ENCODE data around the gene SECISBP2.
"Not testable (repeated sequence)": the region's sequence is repeated elsewhere in the genome, so short reads cannot be mapped to it uniquely, and the experiment has no call there.

Gene SECISBP2

GRCh38 chr9:89365532-89365912, 47.2 kb downstream of the SECISBP2 start:
- no peak for DNase-seq

GRCh38 chr9:89366711-89367110, 48.4 kb downstream of the SECISBP2 start:
- no peak for DNase-seq

GRCh38 chr9:89367281-89367680, 49.0 kb downstream of the SECISBP2 start:
- no peak for DNase-seq

GRCh38 chr9:89367726-89368437, 49.6 kb downstream of the SECISBP2 start:
- DNase-seq, result no peak

GRCh38 chr9:89368550-89368949, 50.2 kb downstream of the SECISBP2 start:
- no peak for DNase-seq

GRCh38 chr9:89368978-89369377, 50.7 kb downstream of the SECISBP2 start:
- DNase-seq, result no peak

- no peak for DNase-seq
Observed at GRCh38 chr9:89370593-89370992, 52.3 kb downstream of the SECISBP2 start.

GRCh38 chr9:89371791-89372190, 53.5 kb downstream of the SECISBP2 start:
- DNase-seq, result not testable (repeated sequence)

- no peak for DNase-seq
Observed at GRCh38 chr9:89372230-89372816, 54.0 kb downstream of the SECISBP2 start.

- no peak for DNase-seq
Observed at GRCh38 chr9:89372979-89373378, 54.7 kb downstream of the SECISBP2 start.

GRCh38 chr9:89374176-89374575, 55.9 kb downstream of the SECISBP2 start:
- DNase-seq, result no peak

GRCh38 chr9:89375191-89375760, 57.0 kb downstream of the SECISBP2 start:
- DNase-seq, result no peak

GRCh38 chr9:89376286-89376685, 58.0 kb downstream of the SECISBP2 start:
- DNase-seq, result no peak

GRCh38 chr9:89376741-89377351, 58.5 kb downstream of the SECISBP2 start:
- no peak for DNase-seq

- no peak for DNase-seq
Observed at GRCh38 chr9:89377411-89377810, 59.1 kb downstream of the SECISBP2 start.

- no peak for DNase-seq
Observed at GRCh38 chr9:89378541-89378940, 60.2 kb downstream of the SECISBP2 start.

- no peak for DNase-seq
Observed at GRCh38 chr9:89379031-89379430, 60.7 kb downstream of the SECISBP2 start.

GRCh38 chr9:89379508-89380115, 61.3 kb downstream of the SECISBP2 start:
- DNase-seq, result no peak

- no peak for DNase-seq
Observed at GRCh38 chr9:89380437-89381307, 62.4 kb downstream of the SECISBP2 start.

GRCh38 chr9:89381308-89381609, 63.0 kb downstream of the SECISBP2 start:
- no peak for DNase-seq

- DNase-seq, result no peak
Observed at GRCh38 chr9:89382026-89382986, 64.0 kb downstream of the SECISBP2 start.

Data from NCI-H1092 treated with DMSO at 0.1 percent for 48 hours (cell line).